ENCODE data around the gene FYB1. TPM values are rescaled to one million over a fixed set of nuclear protein-coding genes. Genes with fewer than 3 reads are reported as not detected.
"Not testable (repeated sequence)": the region's sequence is repeated elsewhere in the genome, so short reads cannot be mapped to it uniquely, and the experiment has no call there.

The FYB1 gene
- total and polyA plus RNA-seq, 5 donors from 2014 or later = 197 to 639 (median 227) TPM

GRCh38 chr5:39238366-39239105 lies 19.2 kb upstream of the FYB1 start:
- DNase-seq (no peak), ATAC-seq (ENCODE audit: low read depth in 2 of 2) (no peak)
- Mint-ChIP-seq H3K4me3 (no peak overlapping the region), H3K27ac (no peak overlapping the region), H3K9me3 (peaks cover 0 to 12% (median 2%) of the 10 kb centered on the region in 7 donors), H3K27me3 (no peaks in the 10 kb centered on the region), H3K4me1 (peaks cover 0 to 6% (median 0%) of the 10 kb centered on the region in 4 donors), H3K36me3 (no peaks in the 10 kb centered on the region)
- Histone ChIP-seq H3K36me3 (ENCODE audit: control insufficient read depth, insufficient read depth, low read length) (no peaks in the 10 kb centered on the region), H3K4me1 (ENCODE audit: control insufficient read depth, insufficient read depth, low read length, poor library complexity, severe bottlenecking) (no peaks in the 10 kb centered on the region), H3K27me3 (ENCODE audit: control insufficient read depth, insufficient read depth, low read length) (no peaks in the 10 kb centered on the region), H3K9me3 (ENCODE audit: control insufficient read depth in 2 of 2, low read length in 2 of 2) (no peaks in the 10 kb centered on the region), H3K27ac (ENCODE audit: insufficient read depth, low read length, poor library complexity, severe bottlenecking) (no peak overlapping the region), H3K4me3 (ENCODE audit: low read depth, low read length) (no peak overlapping the region)

- H3K36me3 ChIP-seq (ENCODE audit: control insufficient read depth, insufficient read depth, low read length) = no peaks in the 10 kb centered on the region
- H3K4me1 Mint-ChIP-seq = peaks cover 5 to 16% (median 6%) of the 10 kb centered on the region in 4 donors
- peaks cover 0 to 12% (median 0%) of the 10 kb centered on the region in 7 donors for H3K9me3 Mint-ChIP-seq
- H3K9me3 ChIP-seq (ENCODE audit: control insufficient read depth in 2 of 2, low read length in 2 of 2) = no peaks in the 10 kb centered on the region
- no peaks in the 10 kb centered on the region for H3K27me3 Mint-ChIP-seq
- ATAC-seq (ENCODE audit: low read depth in 2 of 2) (no peak), DNase-seq (no peak)
- no peak overlapping the region for H3K4me3 Mint-ChIP-seq
- H3K27ac ChIP-seq (ENCODE audit: insufficient read depth, low read length, poor library complexity, severe bottlenecking) = no peak overlapping the region
- H3K36me3 Mint-ChIP-seq = no peaks in the 10 kb centered on the region
- H3K27ac Mint-ChIP-seq = no peak overlapping the region
- H3K4me3 ChIP-seq (ENCODE audit: low read depth, low read length) = no peak overlapping the region
- no peaks in the 10 kb centered on the region for H3K27me3 ChIP-seq (ENCODE audit: control insufficient read depth, insufficient read depth, low read length)
- H3K4me1 ChIP-seq (ENCODE audit: control insufficient read depth, insufficient read depth, low read length, poor library complexity, severe bottlenecking) = peaks cover 4% of the 10 kb centered on the region
Observed at GRCh38 chr5:39236718-39237117, 17.4 kb upstream of the FYB1 start.

- H3K4me3 ChIP-seq (ENCODE audit: low read depth, low read length) = no peak overlapping the region
- DNase-seq (no peak), ATAC-seq (ENCODE audit: low read depth in 2 of 2) (no peak)
- Mint-ChIP-seq H3K9me3 (peaks cover 0 to 8% (median 0%) of the 10 kb centered on the region in 7 donors), H3K27ac (no peak overlapping the region), H3K27me3 (no peaks in the 10 kb centered on the region), H3K36me3 (no peaks in the 10 kb centered on the region), H3K4me3 (no peak overlapping the region), H3K4me1 (peaks cover 5 to 23% (median 13%) of the 10 kb centered on the region in 4 donors)
- H3K27me3 ChIP-seq (ENCODE audit: control insufficient read depth, insufficient read depth, low read length) = no peaks in the 10 kb centered on the region
- no peaks in the 10 kb centered on the region for H3K36me3 ChIP-seq (ENCODE audit: control insufficient read depth, insufficient read depth, low read length)
- no peaks in the 10 kb centered on the region for H3K9me3 ChIP-seq (ENCODE audit: control insufficient read depth in 2 of 2, low read length in 2 of 2)
- peaks cover 10% of the 10 kb centered on the region for H3K4me1 ChIP-seq (ENCODE audit: control insufficient read depth, insufficient read depth, low read length, poor library complexity, severe bottlenecking)
- no peak overlapping the region for H3K27ac ChIP-seq (ENCODE audit: insufficient read depth, low read length, poor library complexity, severe bottlenecking)
Observed at GRCh38 chr5:39235648-39236047, 16.3 kb upstream of the FYB1 start.

DNA sequence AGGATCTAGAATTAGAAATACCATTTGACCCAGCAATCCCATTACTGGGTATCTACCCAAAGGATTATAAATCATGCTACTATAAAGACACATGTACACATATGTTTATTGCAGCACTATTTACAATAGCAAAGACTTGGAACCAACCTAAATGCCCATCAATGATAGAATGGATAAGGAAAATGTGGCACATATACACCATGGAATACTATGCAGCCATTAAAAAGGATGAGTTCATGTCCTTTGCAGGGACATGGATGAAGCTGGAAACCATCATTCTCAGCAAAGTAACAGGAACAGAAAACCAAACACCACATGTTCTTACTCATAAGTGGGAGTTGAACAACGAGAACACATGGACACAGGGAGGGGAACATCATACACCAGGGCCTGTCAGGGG lies 15.1 kb upstream of the FYB1 start:
- ATAC-seq (ENCODE audit: low read depth in 2 of 2); H3K4me3 Mint-ChIP-seq; H3K9me3 ChIP-seq (ENCODE audit: control insufficient read depth in 2 of 2, low read length in 2 of 2); H3K27me3 ChIP-seq (ENCODE audit: control insufficient read depth, insufficient read depth, low read length); H3K9me3 Mint-ChIP-seq; H3K4me1 ChIP-seq (ENCODE audit: control insufficient read depth, insufficient read depth, low read length, poor library complexity, severe bottlenecking); H3K27ac ChIP-seq (ENCODE audit: insufficient read depth, low read length, poor library complexity, severe bottlenecking); H3K4me3 ChIP-seq (ENCODE audit: low read depth, low read length); H3K36me3 ChIP-seq (ENCODE audit: control insufficient read depth, insufficient read depth, low read length); H3K36me3 Mint-ChIP-seq; H3K27ac Mint-ChIP-seq; DNase-seq; H3K27me3 Mint-ChIP-seq: not testable (repeated sequence)
- H3K4me1 Mint-ChIP-seq = peaks cover 5 to 23% (median 13%) of the 10 kb centered on the region in 4 donors

- Histone ChIP-seq H3K4me1 (ENCODE audit: control insufficient read depth, insufficient read depth, low read length, poor library complexity, severe bottlenecking) (peaks cover 10% of the 10 kb centered on the region), H3K36me3 (ENCODE audit: control insufficient read depth, insufficient read depth, low read length) (no peaks in the 10 kb centered on the region), H3K4me3 (ENCODE audit: low read depth, low read length) (no peak overlapping the region), H3K9me3 (ENCODE audit: control insufficient read depth in 2 of 2, low read length in 2 of 2) (no peaks in the 10 kb centered on the region), H3K27me3 (ENCODE audit: control insufficient read depth, insufficient read depth, low read length) (no peaks in the 10 kb centered on the region), H3K27ac (ENCODE audit: insufficient read depth, low read length, poor library complexity, severe bottlenecking) (no peak overlapping the region)
- DNase-seq (no peak), ATAC-seq (ENCODE audit: low read depth in 2 of 2) (no peak)
- H3K27me3 Mint-ChIP-seq = no peaks in the 10 kb centered on the region
- H3K27ac Mint-ChIP-seq = no peak overlapping the region
- H3K36me3 Mint-ChIP-seq = no peaks in the 10 kb centered on the region
- peaks cover 5 to 18% (median 13%) of the 10 kb centered on the region in 4 donors for H3K4me1 Mint-ChIP-seq
- H3K9me3 Mint-ChIP-seq = no peaks in the 10 kb centered on the region
- no peak overlapping the region for H3K4me3 Mint-ChIP-seq
Observed at GRCh38 chr5:39233783-39234182, 14.4 kb upstream of the FYB1 start.

- Histone ChIP-seq H3K36me3 (ENCODE audit: control insufficient read depth, insufficient read depth, low read length) (no peaks in the 10 kb centered on the region), H3K4me1 (ENCODE audit: control insufficient read depth, insufficient read depth, low read length, poor library complexity, severe bottlenecking) (peaks cover 10% of the 10 kb centered on the region), H3K4me3 (ENCODE audit: low read depth, low read length) (no peak overlapping the region), H3K9me3 (ENCODE audit: control insufficient read depth in 2 of 2, low read length in 2 of 2) (no peaks in the 10 kb centered on the region), H3K27ac (ENCODE audit: insufficient read depth, low read length, poor library complexity, severe bottlenecking) (no peak overlapping the region), H3K27me3 (ENCODE audit: control insufficient read depth, insufficient read depth, low read length) (no peaks in the 10 kb centered on the region)
- peak overlapping the region in 1 of 3 donors; percentile 6 for H3K27ac Mint-ChIP-seq
- H3K27me3 Mint-ChIP-seq = no peaks in the 10 kb centered on the region
- H3K36me3 Mint-ChIP-seq = no peaks in the 10 kb centered on the region
- ATAC-seq (ENCODE audit: low read depth in 2 of 2) = peak; percentile 73 to 83
- H3K4me3 Mint-ChIP-seq = no peak overlapping the region
- no peaks in the 10 kb centered on the region for H3K9me3 Mint-ChIP-seq
- H3K4me1 Mint-ChIP-seq = peaks cover 5 to 17% (median 13%) of the 10 kb centered on the region in 4 donors
- DNase-seq = peak in 1 of 3 donors; percentile 68
Observed at GRCh38 chr5:39231705-39232525, 12.6 kb upstream of the FYB1 start.

GRCh38 chr5:39228596-39228995 lies 9.2 kb upstream of the FYB1 start:
- no peaks in the 10 kb centered on the region for H3K36me3 ChIP-seq (ENCODE audit: control insufficient read depth, insufficient read depth, low read length)
- DNase-seq (no peak), ATAC-seq (ENCODE audit: low read depth in 2 of 2) (no peak)
- H3K4me1 ChIP-seq (ENCODE audit: control insufficient read depth, insufficient read depth, low read length, poor library complexity, severe bottlenecking) = peaks cover 10% of the 10 kb centered on the region
- H3K9me3 ChIP-seq (ENCODE audit: control insufficient read depth in 2 of 2, low read length in 2 of 2) = no peaks in the 10 kb centered on the region
- H3K4me1 Mint-ChIP-seq = peaks cover 5 to 26% (median 17%) of the 10 kb centered on the region in 4 donors
- H3K9me3 Mint-ChIP-seq = no peaks in the 10 kb centered on the region
- H3K4me3 Mint-ChIP-seq = no peak overlapping the region
- H3K27me3 Mint-ChIP-seq = no peaks in the 10 kb centered on the region
- no peak overlapping the region for H3K4me3 ChIP-seq (ENCODE audit: low read depth, low read length)
- H3K27ac Mint-ChIP-seq = no peak overlapping the region
- H3K27ac ChIP-seq (ENCODE audit: insufficient read depth, low read length, poor library complexity, severe bottlenecking) = no peak overlapping the region
- H3K36me3 Mint-ChIP-seq = no peaks in the 10 kb centered on the region
- no peaks in the 10 kb centered on the region for H3K27me3 ChIP-seq (ENCODE audit: control insufficient read depth, insufficient read depth, low read length)

Data from CD4-positive, CD25-positive, alpha-beta regulatory T cell (primary cell).